AG08396 (cell line): ENCODE measurements around the gene INSYN1.

ENCODE experiments used
- DNase-seq: peaks from one replicate; pipeline ENCODE4 v3.0.0; 2012; ENCODE audit warnings: low spot score, mixed read lengths

INSYN1 gene

DNA sequence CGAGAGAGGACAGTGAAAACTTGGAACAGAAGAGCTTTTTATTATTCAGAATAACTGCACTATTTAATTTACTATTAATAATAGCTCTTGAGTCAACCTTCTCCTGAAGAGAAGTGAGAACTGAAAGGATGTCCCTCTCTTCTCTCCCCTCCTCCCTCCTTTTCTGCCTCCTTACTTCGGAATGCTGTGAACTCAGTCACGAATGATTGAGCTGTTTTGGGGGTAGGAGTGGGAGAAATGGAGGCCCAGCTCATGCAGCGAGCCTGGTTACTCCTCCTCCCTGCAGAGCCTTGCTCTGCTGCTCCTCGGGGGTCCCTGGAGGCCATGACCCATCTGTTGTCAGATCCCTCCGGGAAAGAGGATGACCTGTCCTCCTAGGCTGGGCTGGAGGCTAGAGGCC lies 20.3 kb upstream of the INSYN1 start:
- no peak for DNase-seq

DNA sequence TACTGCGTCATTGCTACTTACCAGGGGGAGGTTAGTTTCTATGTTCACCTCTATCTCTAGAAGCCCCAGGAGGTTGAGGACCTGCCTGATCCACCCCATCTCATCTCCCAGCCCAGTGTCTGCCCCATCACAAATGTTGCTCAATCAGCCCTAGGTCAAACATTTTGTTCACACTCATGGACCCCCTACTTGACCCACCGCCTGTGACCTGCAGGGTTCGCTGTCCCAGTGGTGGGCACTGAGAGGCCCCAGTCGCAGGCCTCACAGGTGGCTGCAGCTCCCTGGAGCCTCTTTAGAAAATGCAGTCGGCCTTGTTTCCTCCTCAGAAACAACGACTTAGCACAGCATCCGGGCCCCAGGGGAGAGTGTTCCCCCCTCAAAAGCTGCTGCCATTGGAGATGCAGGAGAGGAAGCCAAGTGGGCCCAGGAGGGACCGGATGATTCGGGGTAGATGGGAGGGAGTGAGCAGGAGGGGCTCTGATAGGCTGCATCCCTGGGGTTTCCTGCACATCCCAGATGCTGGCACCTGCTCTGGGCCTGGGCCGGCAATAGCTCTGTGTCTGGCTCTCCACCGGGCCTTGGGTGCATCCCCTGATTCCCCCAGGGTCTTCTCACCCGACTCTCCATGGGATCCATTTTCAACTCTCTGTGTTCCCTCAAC lies 18.4 kb upstream of the INSYN1 start:
- no peak for DNase-seq

DNA sequence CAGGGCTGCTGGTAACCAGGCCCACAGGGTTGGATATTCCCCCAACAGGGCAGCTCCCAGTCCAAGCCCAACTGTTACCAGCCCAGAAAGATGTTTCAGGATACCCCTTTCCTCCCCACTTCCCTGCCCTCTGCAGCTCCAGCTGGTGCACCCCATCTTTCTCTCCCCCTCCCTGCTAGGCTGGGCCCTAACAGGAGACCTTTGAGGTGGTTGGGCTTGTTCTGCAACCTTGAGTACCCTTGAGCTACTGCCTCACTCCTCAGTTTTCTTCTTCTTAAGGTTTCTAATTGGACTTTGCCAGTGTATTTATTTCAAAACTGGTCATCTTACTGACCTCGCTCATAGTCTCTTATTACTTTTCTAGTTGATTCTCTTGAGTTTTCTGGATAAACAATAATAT lies 16.9 kb upstream of the INSYN1 start:
- no peak for DNase-seq

DNA sequence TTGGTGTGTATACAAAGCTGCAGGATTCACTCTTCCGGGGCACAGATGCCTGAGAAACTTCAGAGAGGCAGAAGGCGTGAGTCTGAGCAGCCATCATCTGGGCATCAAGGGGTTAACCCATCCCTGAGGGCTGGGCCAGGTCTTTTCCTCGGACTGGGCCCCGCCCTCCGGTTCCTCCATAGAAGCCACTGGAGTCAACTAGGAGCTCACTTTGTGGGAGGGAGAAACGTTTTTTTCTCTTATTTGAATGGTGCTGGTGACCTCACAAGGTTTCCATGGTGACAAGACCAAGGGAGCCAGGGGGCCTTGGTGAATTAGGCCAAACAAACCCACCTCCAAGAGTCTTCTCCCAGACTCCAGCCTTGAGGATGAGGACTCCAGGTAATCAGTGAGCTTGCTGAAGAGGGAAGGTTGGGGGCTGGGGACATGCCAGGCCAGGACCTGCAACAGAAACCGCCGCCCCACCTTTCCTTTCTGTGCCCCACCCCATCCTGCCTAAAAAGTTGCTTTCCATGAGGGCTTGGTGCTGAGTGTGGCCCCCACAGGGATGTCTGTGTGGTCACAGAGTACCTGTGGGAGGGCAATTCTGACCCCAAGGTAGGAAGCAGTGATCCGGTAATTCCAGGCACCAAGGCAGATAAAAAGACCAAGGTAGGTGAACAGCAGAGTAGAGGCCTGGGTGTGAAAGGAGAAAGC lies 14.8 kb upstream of the INSYN1 start:
- DNase-seq, result no peak

DNA sequence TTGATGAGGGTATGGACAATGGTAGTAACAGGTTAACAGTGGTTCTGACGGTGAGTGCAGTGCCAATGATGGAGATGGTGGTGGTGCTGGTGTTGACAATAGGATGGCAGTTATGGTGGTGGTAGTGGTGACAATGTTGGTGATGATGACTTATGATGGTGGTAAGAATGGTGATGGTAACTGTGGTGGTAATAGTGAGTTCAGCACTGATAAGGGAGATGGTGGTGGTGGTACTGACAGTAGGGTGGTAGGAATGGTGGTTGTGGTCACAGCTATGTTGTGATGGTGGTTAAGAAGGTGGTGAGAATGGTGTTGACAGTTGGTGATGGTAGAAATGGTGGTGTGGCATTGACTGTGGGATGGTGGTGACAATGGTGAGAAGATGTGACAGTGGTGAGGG lies 13.4 kb upstream of the INSYN1 start:
- DNase-seq, result no peak

DNA sequence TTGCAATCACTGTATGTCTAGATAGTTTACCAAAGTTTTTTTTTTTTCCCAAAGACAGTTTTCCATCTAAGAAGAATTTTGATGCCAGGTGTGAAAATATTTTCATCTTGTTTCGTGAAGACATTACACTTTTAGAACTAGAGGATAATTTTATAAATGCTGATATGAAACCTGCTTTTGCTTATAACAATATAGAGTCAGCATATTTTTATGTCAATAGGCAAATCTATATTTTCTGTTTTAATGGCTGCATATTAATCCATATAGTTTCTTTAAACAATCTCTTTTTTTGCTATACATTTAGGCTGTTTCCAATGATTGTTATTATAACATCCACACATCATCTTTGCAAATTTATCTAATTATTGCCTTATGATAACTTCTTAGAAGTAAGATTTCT lies 12.6 kb upstream of the INSYN1 start:
- no peak for DNase-seq

DNA sequence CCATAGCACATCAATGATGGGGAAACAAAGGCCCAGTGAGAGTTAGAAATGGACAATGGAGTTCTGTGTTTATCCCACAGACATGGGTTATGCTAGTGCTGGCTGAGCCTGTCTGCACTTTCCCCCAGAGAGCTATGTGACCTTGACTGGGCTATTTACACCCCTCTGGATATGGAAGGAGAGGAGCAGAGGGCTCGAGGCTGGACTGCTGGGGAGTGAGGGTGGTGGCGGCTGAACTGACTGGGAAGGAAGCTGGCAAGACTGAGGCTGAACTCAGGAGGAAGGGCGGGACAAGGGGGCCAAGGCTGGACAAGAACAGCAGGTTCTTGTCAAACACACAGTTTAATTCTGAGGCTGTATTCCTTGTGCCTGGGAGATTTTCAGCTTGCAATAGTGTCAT lies 10.8 kb upstream of the INSYN1 start:
- no peak for DNase-seq

DNA sequence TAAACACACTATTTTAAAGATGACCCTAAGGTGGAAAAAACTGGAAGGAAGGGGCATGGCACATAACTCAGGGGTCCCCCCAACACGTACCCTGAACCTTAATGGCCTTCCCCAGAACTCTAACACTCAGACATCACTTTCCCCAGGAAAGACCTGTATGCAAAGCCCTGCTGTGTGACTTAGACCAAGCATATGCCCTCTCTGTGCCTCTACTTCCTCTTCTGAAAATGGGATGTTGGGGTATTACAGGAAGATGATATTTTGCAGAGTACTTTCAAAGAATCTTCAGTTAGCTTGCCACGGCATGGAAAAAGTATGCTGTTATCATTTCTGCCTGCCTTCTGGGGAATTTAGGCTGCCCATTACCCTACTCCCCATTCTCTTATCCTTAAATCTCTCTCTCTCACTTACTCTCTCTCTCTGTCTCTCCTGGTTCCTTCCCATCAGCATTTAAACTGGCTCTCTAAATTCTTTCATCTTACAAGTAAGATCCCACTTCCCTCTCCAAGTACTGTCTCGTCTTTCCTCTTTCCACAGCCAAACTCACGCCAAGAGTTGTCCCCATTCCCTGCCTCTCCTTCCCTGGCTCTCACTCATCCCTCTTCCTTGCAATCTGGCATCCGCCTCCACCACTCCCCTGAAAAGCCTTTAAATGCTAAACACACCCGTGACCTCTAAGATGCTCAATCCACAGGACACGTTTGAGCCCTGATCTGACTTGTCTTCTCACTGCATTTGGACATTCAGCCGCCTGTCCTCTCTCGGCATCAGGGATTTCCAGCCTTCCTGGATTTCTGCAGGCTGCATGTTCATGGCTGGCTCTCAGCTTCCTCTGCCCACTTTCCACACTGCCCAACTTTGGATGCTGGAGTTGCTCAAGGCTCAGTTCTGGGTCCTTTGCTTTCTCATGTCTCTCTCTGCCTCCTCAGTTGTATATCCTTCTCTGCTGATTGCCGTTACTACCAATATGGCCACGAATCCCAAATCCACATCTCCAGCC lies 7.5 kb upstream of the INSYN1 start:
- DNase-seq, result no peak

DNA sequence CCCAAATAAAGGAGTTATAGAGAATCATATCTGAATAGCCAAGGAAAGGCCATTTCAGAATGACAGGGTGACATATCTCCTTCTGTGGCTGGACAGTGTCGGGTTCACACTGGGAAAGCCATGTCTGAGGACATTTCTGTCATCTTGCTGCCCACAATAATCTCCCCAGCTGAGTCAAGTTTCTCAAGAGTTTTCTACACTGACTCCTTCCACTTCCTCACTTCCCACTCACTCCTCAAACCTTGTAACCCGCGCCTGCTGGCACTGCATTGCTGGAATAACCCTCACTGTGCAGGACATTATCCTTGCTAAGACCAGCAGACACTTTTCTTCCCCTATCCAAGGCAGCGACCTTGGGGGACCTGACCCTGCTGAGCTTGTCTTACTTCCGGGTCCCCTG lies 5.3 kb upstream of the INSYN1 start:
- no peak for DNase-seq

DNA sequence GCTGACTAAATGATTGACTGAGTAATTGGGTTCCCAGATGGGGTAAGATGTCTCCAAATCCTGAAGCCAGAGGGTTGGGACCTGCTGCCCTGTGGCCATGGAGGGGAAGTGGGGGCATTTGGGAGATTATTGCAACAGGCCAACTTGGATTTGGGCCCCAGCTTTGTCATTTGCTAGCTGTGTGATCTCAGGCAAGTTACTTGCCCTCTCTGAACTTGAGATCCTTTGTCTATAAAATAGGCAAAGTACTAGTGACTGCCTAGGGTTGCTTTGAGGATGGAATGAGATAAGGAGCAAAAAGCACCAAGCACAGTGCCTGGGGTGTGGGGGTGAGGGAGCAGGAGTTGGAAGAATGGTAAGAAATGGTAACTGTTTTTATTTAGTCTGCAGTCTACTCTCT lies 4.4 kb upstream of the INSYN1 start:
- no peak for DNase-seq

DNA sequence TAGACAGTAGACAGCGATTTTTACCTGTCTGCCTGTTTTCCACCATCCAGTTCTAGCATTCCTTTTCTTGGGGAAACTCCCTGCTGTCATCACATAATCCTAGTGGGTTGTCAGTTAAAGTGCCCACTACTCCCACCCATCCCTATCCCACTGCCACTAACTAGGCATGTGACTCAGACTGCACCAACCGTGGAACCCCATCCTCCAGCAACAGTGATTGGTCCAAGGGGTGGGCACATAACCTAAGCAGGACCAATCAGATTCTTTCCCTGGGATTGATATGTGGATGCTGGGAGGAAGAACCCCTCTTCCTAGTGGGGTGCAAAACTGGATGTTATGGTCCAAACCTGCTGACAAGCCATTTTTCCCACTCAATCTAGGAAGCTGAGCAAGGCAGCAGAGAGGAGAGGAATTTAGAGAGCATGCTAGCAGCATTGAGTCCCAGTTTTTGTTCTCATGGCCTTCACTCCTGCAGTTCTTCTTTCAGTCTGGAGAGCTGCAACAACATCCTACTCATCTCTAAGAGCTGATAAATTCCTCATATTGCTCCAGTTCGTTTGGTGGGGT lies 3.9 kb upstream of the INSYN1 start:
- DNase-seq, result no peak

DNA sequence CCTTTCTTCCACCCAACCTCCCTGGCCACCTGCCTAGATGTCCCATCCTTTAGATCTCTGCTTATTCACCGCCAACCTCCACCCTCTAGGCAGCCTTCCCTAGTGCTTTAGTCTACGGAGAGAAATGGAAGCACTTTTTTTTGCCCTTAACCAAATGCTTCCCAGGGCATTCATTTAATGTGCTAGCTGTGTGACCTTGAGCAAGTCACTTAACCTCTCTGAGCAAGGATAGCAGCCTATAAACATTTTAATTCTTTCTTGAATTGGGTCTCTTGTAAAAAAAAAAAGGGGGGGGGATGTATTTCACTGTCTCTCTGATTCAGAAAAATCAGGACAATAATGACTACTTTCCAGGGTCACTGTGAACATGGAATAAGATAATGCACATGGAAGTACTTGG lies 3.2 kb upstream of the INSYN1 start:
- no peak for DNase-seq

DNA sequence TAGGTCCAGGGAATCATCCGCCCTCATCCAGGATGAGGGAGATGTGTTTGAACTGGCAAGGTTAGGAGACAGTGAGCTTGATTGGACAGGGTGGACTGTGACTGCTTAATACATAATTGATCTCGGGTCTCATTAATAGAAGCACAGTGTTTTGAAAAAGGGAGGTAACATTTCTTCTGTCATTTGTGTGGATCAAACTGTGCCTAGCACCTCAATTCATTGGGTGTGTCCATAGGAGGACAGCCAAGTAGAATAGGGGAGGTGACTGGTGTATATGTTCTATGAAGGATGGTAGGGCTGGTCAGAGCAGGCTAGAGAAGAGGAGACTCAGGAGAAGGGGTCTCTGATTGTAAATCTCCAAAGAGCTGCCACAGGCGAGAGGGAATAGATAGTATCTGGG lies 2.8 kb upstream of the INSYN1 start:
- no peak for DNase-seq

DNA sequence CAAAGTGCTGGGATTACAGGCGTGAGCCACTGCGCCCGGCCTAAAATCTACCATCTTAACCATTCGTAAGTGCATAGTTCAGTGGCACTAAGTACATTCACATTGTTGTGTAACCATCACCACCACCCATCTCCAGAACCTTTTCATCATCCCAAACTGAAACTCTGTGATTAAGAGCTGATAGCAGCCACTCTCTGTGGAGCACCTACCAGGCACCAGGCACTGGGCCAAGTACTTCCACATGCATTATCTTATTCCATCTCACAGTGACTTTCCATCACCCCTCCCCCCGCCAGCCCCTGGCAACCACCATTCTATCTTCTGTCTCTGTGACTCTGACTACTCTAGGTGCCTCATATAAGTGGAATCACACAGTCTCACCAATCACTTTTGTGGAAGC lies 2.3 kb upstream of the INSYN1 start:
- DNase-seq, result no peak

DNA sequence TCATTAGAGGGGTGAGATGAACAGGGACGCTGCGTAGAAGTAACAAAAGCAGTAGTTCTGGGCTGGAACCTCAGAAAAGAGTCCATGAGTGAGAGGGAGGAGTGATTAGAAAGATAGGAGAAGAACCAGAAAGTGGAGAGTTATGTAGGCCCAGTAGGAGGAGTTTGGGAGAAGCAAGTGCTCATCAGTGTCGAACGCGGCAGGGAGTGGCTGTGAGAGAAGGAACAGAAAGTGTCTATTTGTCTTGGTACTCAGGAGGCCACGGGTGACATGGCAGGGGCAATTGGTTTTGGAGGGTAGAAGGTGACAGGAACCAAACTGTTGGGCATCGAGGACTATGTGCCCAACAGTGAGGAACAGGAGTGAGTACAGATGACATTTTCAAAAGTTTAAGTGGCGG lies 1.3 kb upstream of the INSYN1 start:
- DNase-seq, result no peak

DNA sequence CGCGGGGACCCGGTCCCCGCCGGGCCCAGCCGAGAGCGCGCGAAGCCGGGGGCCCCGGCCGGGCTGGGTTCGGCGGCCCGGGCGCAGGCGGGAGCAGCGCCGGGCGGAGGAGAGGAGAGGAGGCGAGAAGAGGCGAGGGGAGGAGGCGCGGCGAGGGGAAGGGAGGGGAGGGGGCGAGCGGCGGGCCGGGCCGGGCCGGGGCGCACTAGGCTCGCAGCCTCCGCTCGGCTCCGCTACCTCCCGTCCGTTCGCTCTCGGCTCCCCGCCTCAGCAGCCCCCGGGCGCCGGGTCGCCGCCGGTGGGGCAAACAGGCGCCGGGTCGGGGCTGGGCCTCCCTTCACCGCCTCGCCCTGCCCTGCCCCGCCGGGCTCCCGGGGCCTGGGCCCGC lies 351 bp downstream of the INSYN1 start:
- peak; percentile 64 for DNase-seq

DNA sequence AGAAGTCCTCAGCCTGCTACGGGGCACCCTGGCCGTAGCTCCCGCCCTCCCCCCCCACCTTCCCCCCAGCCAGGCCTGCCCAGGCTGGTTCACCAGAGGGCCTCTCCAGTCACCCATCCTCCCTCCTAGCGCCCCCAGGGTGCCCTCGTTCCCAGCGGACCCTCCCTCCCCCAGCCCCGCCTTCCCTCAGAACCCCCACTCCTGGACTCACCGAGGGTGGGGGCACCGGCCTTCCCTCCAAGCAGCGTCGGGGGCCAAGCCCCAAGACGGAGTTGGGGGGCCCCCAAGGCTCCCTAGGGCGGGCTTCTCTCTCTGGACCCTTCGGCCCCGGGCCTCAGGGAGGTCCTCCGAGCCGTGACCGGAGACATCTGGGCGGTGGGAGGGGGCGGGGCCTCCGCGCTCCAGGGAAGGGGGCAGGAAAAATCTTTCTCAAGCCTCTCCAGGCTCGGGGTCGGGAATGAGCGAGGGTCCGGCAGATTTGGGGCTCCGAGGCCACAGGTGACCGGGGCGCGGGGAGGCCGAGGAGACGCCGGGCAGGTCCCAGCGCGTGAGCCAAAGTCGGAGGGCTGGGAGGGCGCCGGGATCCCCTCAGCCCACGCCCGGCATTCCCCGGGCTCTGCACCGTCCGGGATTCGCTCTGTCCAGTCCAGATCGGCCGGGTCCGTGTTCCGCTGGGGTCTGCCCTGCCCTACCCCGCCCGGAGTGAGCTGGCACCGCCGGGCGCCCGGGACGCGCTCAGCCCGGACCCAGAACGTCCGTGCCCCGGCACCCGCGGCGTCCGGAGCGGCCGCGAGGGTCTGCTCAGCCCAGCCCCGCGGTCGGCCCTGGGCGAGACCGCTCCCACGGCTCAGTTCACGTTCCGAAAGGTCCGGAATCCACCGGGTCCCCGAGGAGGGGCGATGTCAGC lies 999 bp downstream of the INSYN1 start:
- peak; percentile 49 for DNase-seq

DNA sequence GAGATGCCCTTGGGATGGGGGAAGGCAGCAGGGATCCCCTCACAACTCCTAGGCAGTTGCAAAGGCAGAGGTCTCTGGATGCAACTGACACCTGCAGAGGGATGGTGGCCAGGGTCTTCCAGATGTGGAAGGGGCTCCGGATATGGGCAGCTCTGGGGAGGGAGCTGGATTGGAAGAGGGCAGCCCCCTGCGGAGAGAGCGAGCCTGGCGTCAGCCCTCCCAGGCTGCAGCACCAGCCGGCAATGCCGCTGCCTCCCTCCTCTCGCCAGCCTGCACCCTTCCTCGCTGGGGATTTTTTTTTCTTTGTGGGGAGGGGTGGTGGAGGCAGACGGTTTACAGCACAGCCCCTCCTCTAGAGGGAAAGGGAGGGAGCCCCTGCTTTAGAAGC lies 1.6 kb downstream of the INSYN1 start:
- DNase-seq, result no peak

DNA sequence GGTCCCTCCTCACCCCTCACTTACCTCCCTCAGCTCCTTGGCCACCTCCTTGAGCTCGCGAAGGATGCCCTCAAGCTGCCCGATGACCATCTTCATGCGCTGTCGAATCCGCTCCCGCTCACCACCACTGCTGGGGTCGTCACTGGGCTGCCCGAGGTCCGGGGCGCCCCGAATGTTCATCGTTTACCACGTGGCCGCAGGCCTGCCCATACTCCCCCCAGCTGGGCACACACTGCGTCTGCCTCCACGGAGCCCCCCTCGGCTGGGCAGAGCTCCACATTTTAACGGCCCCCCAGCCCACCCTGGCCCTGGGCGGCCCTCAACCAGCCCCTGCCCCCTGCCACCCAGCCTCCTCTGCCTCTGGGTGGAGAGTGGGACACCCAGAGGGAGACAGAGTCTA lies 2.2 kb downstream of the INSYN1 start:
- no peak for DNase-seq

DNA sequence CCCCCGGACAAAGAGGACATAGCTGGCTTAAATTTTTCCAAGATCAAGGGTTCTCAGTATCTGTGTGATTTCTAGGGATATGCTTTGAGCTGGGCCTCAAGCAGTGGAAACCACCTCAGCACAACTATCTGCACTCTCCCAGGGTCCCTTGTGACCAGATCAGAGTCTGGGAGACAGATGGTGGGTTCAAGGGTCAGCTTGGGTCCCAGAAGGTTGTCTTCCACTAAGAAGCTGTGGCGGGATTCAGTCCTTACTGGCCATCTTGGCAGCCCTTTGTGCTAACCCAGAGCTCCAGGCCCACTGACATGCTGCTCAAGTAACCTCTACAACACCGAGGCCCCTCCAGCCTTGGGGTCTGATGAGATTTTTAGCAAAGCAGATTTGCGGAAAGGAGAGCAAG lies 2.7 kb downstream of the INSYN1 start:
- DNase-seq, result no peak

DNA sequence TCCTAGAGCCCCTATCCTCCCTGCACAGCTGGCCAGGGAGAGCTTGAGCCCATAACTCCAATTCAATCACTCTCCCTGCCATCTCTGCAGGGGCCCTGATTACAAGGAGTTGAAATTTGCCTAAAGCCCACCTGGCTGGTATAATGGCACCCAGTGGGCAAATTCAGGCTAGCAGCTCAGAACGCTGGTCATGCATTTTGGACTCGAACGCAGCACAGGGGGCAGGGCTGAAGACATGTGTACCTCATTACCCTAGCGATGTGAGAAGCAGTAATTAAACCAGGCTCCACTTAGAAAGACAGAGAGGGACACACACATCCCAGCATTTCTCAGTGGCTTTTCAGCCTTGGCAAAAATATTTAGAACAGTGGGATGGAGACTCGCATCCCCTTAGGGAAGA lies 3.2 kb downstream of the INSYN1 start:
- DNase-seq, result no peak

DNA sequence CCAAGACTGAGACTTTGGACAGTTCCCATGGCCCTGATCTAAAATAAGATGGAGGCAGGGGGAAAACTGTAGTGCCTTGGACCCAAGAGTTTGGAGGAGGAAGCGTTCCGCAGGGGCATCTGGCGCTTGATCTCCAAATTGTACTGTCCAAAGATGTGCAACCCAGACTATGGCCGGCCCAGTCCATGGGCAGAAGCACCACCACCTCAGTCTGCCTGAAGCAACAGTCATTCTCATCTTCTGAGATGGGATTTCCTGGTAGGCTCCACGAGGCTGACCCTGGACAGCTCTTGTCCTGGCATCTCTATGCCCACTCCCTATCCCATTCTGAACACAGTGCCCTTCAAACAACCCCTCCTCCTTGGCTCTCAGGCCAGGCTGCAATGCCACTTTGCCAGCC lies 3.6 kb downstream of the INSYN1 start:
- no peak for DNase-seq
